Keratinocyte (primary cell): Measurements from ENCODE around the gene LPAR3. TPM values are rescaled to one million over a fixed set of nuclear protein-coding genes. Genes with fewer than 3 reads are reported as not detected.

Experiments
- DNase-seq: peaks from one replicate; pipeline ENCODE4 v3.0.0-alpha.2; 2011; ENCODE audit warnings: low read depth, missing footprints, low spot score
- FAIRE-seq: peaks from 2 replicates; lab custom pipeline; 2011; peaks lifted over from hg19 to GRCh38; lab: Jason Lieb, UNC
- H2AFZ ChIP-seq: 2 replicates; pipeline ENCODE4 v1.6.0; 2012; ENCODE audit warnings: low read length, control low read depth, inconsistent platforms; ENCODE audit not compliant: control insufficient read depth
- H3K27ac ChIP-seq: 2 replicates; pipeline ENCODE4 v1.5.1; 2011; ENCODE audit warnings: low read length; ENCODE audit not compliant: control insufficient read depth, insufficient read depth
- H3K27me3 ChIP-seq: 3 replicates; pipeline ENCODE4 v1.6.0; 2011; ENCODE audit warnings: low read length; ENCODE audit not compliant: control insufficient read depth, insufficient read depth; ENCODE audit errors: extremely low read depth
- H3K36me3 ChIP-seq, 2 experiments: 2 replicates in 1 of 2; 3 replicates in 1 of 2; pipeline ENCODE4 v1.5.1; 2011; ENCODE audit warnings: low read length in 2 of 2, mild to moderate bottlenecking in 1 of 2; ENCODE audit not compliant: control insufficient read depth in 2 of 2, insufficient read depth in 2 of 2; ENCODE audit errors: extremely low read depth in 1 of 2
- H3K4me1 ChIP-seq: 3 replicates; pipeline ENCODE4 v1.5.1; 2011; ENCODE audit warnings: low read length; ENCODE audit not compliant: control insufficient read depth, insufficient read depth; ENCODE audit errors: extremely low read depth
- H3K4me2 ChIP-seq: 3 replicates; pipeline ENCODE4 v1.6.0; 2011; ENCODE audit warnings: low read depth, low read length; ENCODE audit not compliant: control insufficient read depth, insufficient read depth; ENCODE audit errors: extremely low read depth
- H3K4me3 ChIP-seq, 3 experiments: fragments of 200-600 bp in 1 of 3; sonication (generic) in 1 of 3; 2 replicates in 2 of 3; 3 replicates in 1 of 3; pipeline ENCODE4 v1.5.1; 2011 to 2016; ENCODE audit warnings: low read length in 3 of 3, mild to moderate bottlenecking in 3 of 3, control low read depth in 2 of 3, inconsistent platforms in 1 of 3, low read depth in 1 of 3, mixed read lengths in 1 of 3, mixed run types in 1 of 3, moderate library complexity in 1 of 3; ENCODE audit not compliant: control insufficient read depth in 2 of 3, insufficient read depth in 2 of 3; ENCODE audit errors: extremely low read depth in 1 of 3
- H3K79me2 ChIP-seq: 2 replicates; pipeline ENCODE4 v1.6.0; 2012; ENCODE audit warnings: low read length; ENCODE audit not compliant: control insufficient read depth, insufficient read depth
- H3K9ac ChIP-seq: 3 replicates; pipeline ENCODE4 v1.6.0; 2011; ENCODE audit warnings: low read length; ENCODE audit not compliant: control insufficient read depth, insufficient read depth; ENCODE audit errors: extremely low read depth
- H3K9me1 ChIP-seq: 3 replicates; pipeline ENCODE4 v1.6.0; 2011; ENCODE audit warnings: low read length; ENCODE audit not compliant: control insufficient read depth, insufficient read depth; ENCODE audit errors: extremely low read depth
- H3K9me3 ChIP-seq: 2 replicates; pipeline ENCODE4 v1.5.1; 2012; ENCODE audit warnings: low read depth, low read length; ENCODE audit not compliant: control insufficient read depth
- H4K20me1 ChIP-seq: 3 replicates; pipeline ENCODE4 v1.6.0; 2011; ENCODE audit warnings: low read length; ENCODE audit not compliant: control insufficient read depth, insufficient read depth; ENCODE audit errors: extremely low read depth
- CTCF ChIP-seq, 3 experiments: IDR thresholded peaks in 1 of 3; conservative IDR thresholded peaks in 1 of 3; optimal IDR thresholded peaks in 1 of 3; 2 replicates in 2 of 3; 3 replicates in 1 of 3; pipeline versions ENCODE3 to v1.5.1; 2011; ENCODE audit warnings: low read length in 3 of 3, mild to moderate bottlenecking in 3 of 3, moderate library complexity in 2 of 3, control low read depth in 1 of 3, inconsistent platforms in 1 of 3; ENCODE audit not compliant: insufficient read depth in 2 of 3; ENCODE audit errors: extremely low read depth in 1 of 3
- EZH2 ChIP-seq: IDR thresholded peaks from one replicate; pipeline ENCODE4 v1.6.1; 2012; ENCODE audit warnings: inconsistent platforms, mild to moderate bottlenecking, low read length, moderate library complexity
- dilution Hi-C: fragments of 300-500 bp; cut with MboI; formaldehyde crosslinking; loops from one replicate; pipeline ENCODE4 v1.7.0; 2020; ENCODE audit warnings: low sequenced_read_pairs; ENCODE audit not compliant: extremely low pct_ligation_motif_present
- polyA plus RNA-seq, 5 experiments: library from polyadenylated mRNA; depleted of rRNA in 3 of 5; stranded (reverse) in 3 of 5; stranded (forward) in 1 of 5; unstranded in 1 of 5; fragments of >200 nt; gene quantifications; 1 replicate in 1 of 5; 2 replicates in 3 of 5; 3 replicates in 1 of 5; pipeline versions ENCODE4 v1.2.1 to v1.2.3, GENCODE V29; 2011 to 2012; ENCODE audit warnings: missing spikeins in 2 of 5, low read depth in 1 of 5, low replicate concordance in 1 of 5

LPAR3 gene
- polyA plus RNA-seq, 1 donor (not counting 4 experiments of a cell fraction or from before 2014, with no cell fraction given), result 42.1 TPM

GRCh38 chr1:84776639-84777038 lies 116.4 kb downstream of the LPAR3 start:
- dilution Hi-C loops, result no loop called here
- H2AFZ ChIP-seq, result no peak overlapping the region
- H3K36me3 ChIP-seq, result no peaks in the 10 kb centered on the region

GRCh38 chr1:84775535-84775920 lies 117.5 kb downstream of the LPAR3 start:
- no peak for TF ChIP-seq CTCF (optimal IDR thresholded peaks at IDR 0.05 in 1 of 3, IDR thresholded peaks at IDR 0.05 in 1 of 3, conservative IDR thresholded peaks at IDR 0.05 in 1 of 3; ENCODE audit: extremely low read depth in 1 of 3, insufficient read depth in 2 of 3, low read length in 3 of 3)
- no peak for TF ChIP-seq EZH2
- Histone ChIP-seq H3K4me1 (peaks cover 23% of the 10 kb centered on the region), H3K9me3 (no peaks in the 10 kb centered on the region), H3K79me2 (no peaks in the 10 kb centered on the region), H3K27me3 (no peaks in the 10 kb centered on the region), H3K4me3 (no peak overlapping the region), H2AFZ (no peak overlapping the region), H3K36me3 (no peaks in the 10 kb centered on the region), H3K4me2 (no peak overlapping the region), H4K20me1 (no peaks in the 10 kb centered on the region), H3K27ac (no peak overlapping the region), H3K9ac (no peak overlapping the region), H3K9me1 (no peaks in the 10 kb centered on the region)
- FAIRE-seq (no peak), DNase-seq (no peak)
- dilution Hi-C loops, result no loop called here

More at GRCh38 chr1:84776639-84777038, 116.4 kb downstream of the LPAR3 start:
- DNase-seq (no peak), FAIRE-seq (no peak)
- peaks cover 23% of the 10 kb centered on the region for H3K4me1 ChIP-seq
- no peaks in the 10 kb centered on the region for H3K27me3 ChIP-seq
- no peak overlapping the region for H3K4me2 ChIP-seq
- no peak for TF ChIP-seq CTCF (optimal IDR thresholded peaks at IDR 0.05 in 1 of 3, IDR thresholded peaks at IDR 0.05 in 1 of 3, conservative IDR thresholded peaks at IDR 0.05 in 1 of 3; ENCODE audit: extremely low read depth in 1 of 3, insufficient read depth in 2 of 3, low read length in 3 of 3)
- TF ChIP-seq EZH2, result no peak
- H4K20me1 ChIP-seq, result no peaks in the 10 kb centered on the region
- no peaks in the 10 kb centered on the region for H3K9me1 ChIP-seq
- no peak overlapping the region for H3K27ac ChIP-seq
- no peak overlapping the region for H3K4me3 ChIP-seq
- no peaks in the 10 kb centered on the region for H3K79me2 ChIP-seq
- H3K9me3 ChIP-seq, result no peaks in the 10 kb centered on the region
- H3K9ac ChIP-seq, result no peak overlapping the region
